IPS-15b (cell line): ENCODE results near the gene SPAG16.

ENCODE experiments used
- H3K27me3 ChIP-seq: one replicate; pipeline ENCODE4 v1.6.1; 2013; ENCODE audit warnings: low read length; ENCODE audit not compliant: control insufficient read depth, insufficient read depth
- H3K36me3 ChIP-seq: one replicate; pipeline ENCODE4 v1.6.1; 2013; ENCODE audit warnings: low read length; ENCODE audit not compliant: control insufficient read depth, insufficient read depth
- H3K4me1 ChIP-seq: one replicate; pipeline ENCODE4 v1.6.1; 2013; ENCODE audit warnings: mild to moderate bottlenecking, low read length; ENCODE audit not compliant: control insufficient read depth, insufficient read depth
- H3K4me3 ChIP-seq: one replicate; pipeline ENCODE4 v1.5.1; 2013; ENCODE audit warnings: low read depth, low read length
- H3K9ac ChIP-seq: one replicate; pipeline ENCODE4 v1.6.1; 2013; ENCODE audit warnings: low read depth, mild to moderate bottlenecking, low read length
- H3K9me3 ChIP-seq: one replicate; pipeline ENCODE4 v1.6.1; 2013; ENCODE audit warnings: mild to moderate bottlenecking, low read length; ENCODE audit not compliant: control insufficient read depth, insufficient read depth

SPAG16 gene

GRCh38 chr2:214325404-214325803, 1041.1 kb downstream of the SPAG16 start:
- Histone ChIP-seq H3K27me3 (no peaks in the 10 kb centered on the region), H3K9ac (no peak overlapping the region), H3K4me3 (no peak overlapping the region), H3K4me1 (peaks cover 2% of the 10 kb centered on the region), H3K9me3 (no peaks in the 10 kb centered on the region), H3K36me3 (no peaks in the 10 kb centered on the region)

- Histone ChIP-seq H3K36me3 (no peaks in the 10 kb centered on the region), H3K9me3 (no peaks in the 10 kb centered on the region), H3K4me3 (no peak overlapping the region), H3K4me1 (peaks cover 2% of the 10 kb centered on the region), H3K9ac (no peak overlapping the region), H3K27me3 (no peaks in the 10 kb centered on the region)
Observed at GRCh38 chr2:214328941-214329340, 1044.7 kb downstream of the SPAG16 start.

DNA sequence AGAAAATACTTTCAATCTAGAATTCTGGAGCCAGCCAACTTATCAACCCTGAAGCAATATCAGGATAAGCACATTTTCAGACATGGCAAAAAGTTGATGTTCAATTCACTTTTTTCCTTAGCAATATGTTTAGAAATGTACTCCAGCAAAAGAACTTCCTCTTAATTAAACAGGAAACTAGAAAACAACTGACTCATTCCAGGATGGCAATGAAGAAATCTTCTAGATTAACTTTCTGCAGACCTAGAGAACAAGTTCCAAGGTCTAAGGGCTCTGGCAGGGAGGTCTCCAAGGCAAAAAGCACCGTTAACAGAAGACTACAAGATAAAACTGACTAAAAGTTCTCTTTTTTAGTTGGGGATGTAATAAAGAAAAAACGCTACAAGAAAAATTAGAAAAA, 1057.4 kb downstream of the SPAG16 start:
- no peaks in the 10 kb centered on the region for H3K36me3 ChIP-seq
- no peaks in the 10 kb centered on the region for H3K4me1 ChIP-seq
- H3K27me3 ChIP-seq, result no peaks in the 10 kb centered on the region
- H3K4me3 ChIP-seq, result no peak overlapping the region
- H3K9me3 ChIP-seq, result no peaks in the 10 kb centered on the region
- no peak overlapping the region for H3K9ac ChIP-seq

DNA sequence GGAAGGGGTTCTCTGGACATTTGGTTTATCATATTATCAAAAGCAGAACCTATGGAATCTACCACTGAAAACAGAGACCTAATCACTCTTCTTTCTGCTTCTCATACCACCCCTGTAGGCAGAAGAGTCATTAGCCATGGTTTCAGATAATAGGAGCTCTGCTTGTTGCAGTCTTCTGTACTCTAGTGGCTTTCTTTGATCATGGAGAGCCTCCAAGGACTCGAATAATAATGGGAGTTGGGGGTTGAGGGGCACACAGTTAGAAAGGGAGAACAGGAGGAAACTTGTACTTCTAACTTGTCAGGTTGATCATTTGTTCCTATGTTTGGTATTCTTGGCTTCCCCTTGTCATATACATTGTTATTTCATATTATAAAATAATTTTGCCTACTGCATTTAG, 1074.2 kb downstream of the SPAG16 start:
- no peaks in the 10 kb centered on the region for H3K9me3 ChIP-seq
- no peak overlapping the region for H3K4me3 ChIP-seq
- H3K9ac ChIP-seq, result no peak overlapping the region
- no peaks in the 10 kb centered on the region for H3K4me1 ChIP-seq
- H3K27me3 ChIP-seq, result no peaks in the 10 kb centered on the region
- H3K36me3 ChIP-seq, result no peaks in the 10 kb centered on the region

GRCh38 chr2:214361116-214361515, 1076.9 kb downstream of the SPAG16 start:
- no peaks in the 10 kb centered on the region for H3K4me1 ChIP-seq
- no peak overlapping the region for H3K4me3 ChIP-seq
- no peak overlapping the region for H3K9ac ChIP-seq
- H3K36me3 ChIP-seq, result no peaks in the 10 kb centered on the region
- H3K27me3 ChIP-seq, result no peaks in the 10 kb centered on the region
- no peaks in the 10 kb centered on the region for H3K9me3 ChIP-seq

- H3K9ac ChIP-seq, result no peak overlapping the region
- H3K4me1 ChIP-seq, result no peaks in the 10 kb centered on the region
- H3K27me3 ChIP-seq, result no peaks in the 10 kb centered on the region
- no peaks in the 10 kb centered on the region for H3K36me3 ChIP-seq
- no peaks in the 10 kb centered on the region for H3K9me3 ChIP-seq
- no peak overlapping the region for H3K4me3 ChIP-seq
Observed at GRCh38 chr2:214365549-214365948, 1081.3 kb downstream of the SPAG16 start.

DNA sequence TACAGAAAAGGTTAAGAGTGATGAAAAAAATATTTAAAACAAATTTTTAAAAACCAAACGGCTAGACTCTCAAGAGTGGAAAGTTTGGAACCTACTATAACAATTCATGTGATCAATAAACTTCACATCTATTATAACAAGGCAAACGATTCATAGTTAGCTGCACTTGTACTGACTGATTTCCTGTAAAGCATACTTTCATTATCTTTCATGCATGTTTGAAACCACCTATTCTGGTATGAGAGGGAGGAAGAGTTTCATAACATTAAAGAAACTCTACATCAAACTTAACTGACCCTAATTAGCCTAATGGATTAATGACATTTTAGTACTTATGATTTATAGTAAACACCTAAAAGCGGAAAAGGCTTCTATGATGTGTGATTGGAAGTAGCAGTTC, 1082.9 kb downstream of the SPAG16 start:
- Histone ChIP-seq H3K27me3 (no peaks in the 10 kb centered on the region), H3K9me3 (no peaks in the 10 kb centered on the region), H3K9ac (no peak overlapping the region), H3K4me3 (no peak overlapping the region), H3K36me3 (no peaks in the 10 kb centered on the region), H3K4me1 (no peaks in the 10 kb centered on the region)

GRCh38 chr2:214376618-214377285, 1092.5 kb downstream of the SPAG16 start:
- no peaks in the 10 kb centered on the region for H3K36me3 ChIP-seq
- H3K9ac ChIP-seq, result no peak overlapping the region
- no peaks in the 10 kb centered on the region for H3K4me1 ChIP-seq
- no peaks in the 10 kb centered on the region for H3K9me3 ChIP-seq
- H3K4me3 ChIP-seq, result no peak overlapping the region
- no peaks in the 10 kb centered on the region for H3K27me3 ChIP-seq

DNA sequence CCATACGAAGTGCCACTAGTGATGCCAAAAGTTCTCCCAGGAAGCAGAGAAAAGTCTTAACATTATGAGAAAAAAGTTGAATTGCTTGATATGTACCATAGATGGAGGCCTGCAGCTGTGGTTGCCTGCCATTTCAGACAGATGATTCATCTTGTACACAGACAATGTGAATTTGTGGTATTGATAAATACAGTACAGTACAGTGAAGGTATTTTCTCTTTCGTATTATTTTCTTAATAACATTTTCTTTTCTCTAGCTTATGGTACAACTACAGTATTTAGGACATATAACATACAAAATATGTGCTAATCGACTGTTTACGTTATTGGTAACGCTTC, 1093.0 kb downstream of the SPAG16 start:
- Histone ChIP-seq H3K36me3 (no peaks in the 10 kb centered on the region), H3K9ac (no peak overlapping the region), H3K27me3 (no peaks in the 10 kb centered on the region), H3K9me3 (no peaks in the 10 kb centered on the region), H3K4me1 (no peaks in the 10 kb centered on the region), H3K4me3 (no peak overlapping the region)

DNA sequence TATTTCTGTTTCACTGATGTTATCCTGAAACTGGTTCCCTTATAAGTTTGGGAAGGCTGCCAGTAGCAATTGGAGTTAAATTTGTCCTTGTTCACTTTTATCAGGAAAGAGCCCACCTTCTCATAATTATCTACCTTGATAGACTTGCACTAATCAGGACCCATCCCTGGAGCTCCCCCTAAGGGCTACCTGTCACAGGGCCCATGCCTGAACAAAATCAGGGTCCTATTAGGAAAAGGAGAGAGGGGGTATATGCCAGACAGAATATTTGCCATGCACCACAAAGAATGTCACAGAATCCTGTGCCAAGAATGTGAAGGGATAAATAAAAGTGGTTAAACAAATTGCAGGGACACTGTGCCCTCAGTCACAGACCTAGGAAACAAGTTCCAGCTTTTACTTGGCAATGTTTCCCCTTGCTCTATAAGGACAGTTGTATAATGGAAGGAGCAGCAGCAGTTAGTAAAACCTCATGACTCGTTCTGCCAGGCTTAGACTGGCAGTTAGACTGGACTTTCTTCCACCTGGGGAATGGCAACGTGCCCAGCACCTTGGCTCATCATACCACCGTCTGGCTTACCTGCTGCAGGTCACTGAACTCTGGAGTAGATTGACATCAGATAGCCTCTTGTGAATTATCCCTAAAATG, 1094.3 kb downstream of the SPAG16 start:
- Histone ChIP-seq H3K36me3 (no peaks in the 10 kb centered on the region), H3K4me1 (no peaks in the 10 kb centered on the region), H3K9me3 (no peaks in the 10 kb centered on the region), H3K4me3 (no peak overlapping the region), H3K27me3 (no peaks in the 10 kb centered on the region), H3K9ac (no peak overlapping the region)

GRCh38 chr2:214379227-214379626, 1095.0 kb downstream of the SPAG16 start:
- Histone ChIP-seq H3K9ac (no peak overlapping the region), H3K36me3 (no peaks in the 10 kb centered on the region), H3K9me3 (no peaks in the 10 kb centered on the region), H3K4me3 (no peak overlapping the region), H3K27me3 (no peaks in the 10 kb centered on the region), H3K4me1 (no peaks in the 10 kb centered on the region)

- H3K4me1 ChIP-seq, result no peaks in the 10 kb centered on the region
- H3K27me3 ChIP-seq, result no peaks in the 10 kb centered on the region
- no peaks in the 10 kb centered on the region for H3K9me3 ChIP-seq
- no peaks in the 10 kb centered on the region for H3K36me3 ChIP-seq
- no peak overlapping the region for H3K9ac ChIP-seq
- H3K4me3 ChIP-seq, result no peak overlapping the region
Observed at GRCh38 chr2:214380681-214381080, 1096.4 kb downstream of the SPAG16 start.
